Renal cortex interstitium (tissue), 11 donors: ENCODE measurements around the gene RAB3B. TPM values are rescaled to one million over a fixed set of nuclear protein-coding genes. Genes with fewer than 3 reads are reported as not detected.
"Not testable (repeated sequence)": the region's sequence is repeated elsewhere in the genome, so short reads cannot be mapped to it uniquely, and the experiment has no call there.

Source experiments
- DNase-seq, 11 donors: peaks; one replicate each; pipeline ENCODE4 v3.0.0-alpha.2; 2013; ENCODE audit warnings: low read depth in 9 of 11, low spot score in 4 of 11; ENCODE audit errors: extremely low read depth in 1 of 11
- polyA plus RNA-seq, 3 donors: library from polyadenylated mRNA; unstranded; fragments of 120-200 nt; gene quantifications; one replicate each; pipeline ENCODE4 v1.2.1, GENCODE V29; 2013; ENCODE audit not compliant: insufficient read length in 3 of 3

RAB3B gene
- polyA plus RNA-seq, 3 donors: 5.0 to 6.1 (median 5.4) TPM

DNA sequence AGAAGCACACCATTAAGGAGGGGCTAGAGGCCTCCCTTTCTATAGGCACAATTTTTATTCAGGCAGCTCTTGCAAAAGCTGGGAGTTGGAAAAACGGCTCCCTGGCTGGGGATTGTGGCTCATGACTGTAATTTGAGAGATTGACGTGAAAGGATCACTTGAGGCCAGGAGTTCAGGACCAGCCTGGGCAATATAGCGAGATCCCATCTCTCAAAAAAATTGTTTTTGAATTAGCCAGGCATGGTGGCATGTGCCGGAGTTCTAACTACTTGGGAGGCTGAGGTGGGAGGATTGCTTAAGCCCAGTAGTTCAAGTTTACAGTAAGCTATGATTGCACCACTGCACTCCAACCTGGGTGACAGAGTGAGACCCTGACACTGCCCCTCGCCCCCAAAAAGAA lies 88.0 kb downstream of the RAB3B start:
- no peak for DNase-seq

DNA sequence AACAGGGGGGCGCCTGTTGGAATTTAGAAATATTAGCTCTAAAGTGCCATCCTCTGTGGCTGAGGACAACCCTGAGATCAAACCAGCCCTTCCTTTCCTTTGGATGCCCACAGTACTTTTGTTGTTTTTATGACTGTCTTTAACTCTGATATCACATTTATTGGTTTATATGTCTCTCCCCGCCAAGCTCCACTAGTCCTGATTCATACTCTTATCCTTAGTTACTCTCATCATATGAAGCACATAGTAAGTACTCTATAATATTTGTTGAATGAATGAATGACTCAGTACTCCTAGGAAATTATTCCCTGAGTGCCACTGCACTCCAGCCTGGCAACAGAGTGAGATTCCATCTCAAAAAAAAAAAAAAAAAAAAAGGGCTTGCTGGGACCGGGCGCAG lies 89.3 kb downstream of the RAB3B start:
- DNase-seq: no peak

DNA sequence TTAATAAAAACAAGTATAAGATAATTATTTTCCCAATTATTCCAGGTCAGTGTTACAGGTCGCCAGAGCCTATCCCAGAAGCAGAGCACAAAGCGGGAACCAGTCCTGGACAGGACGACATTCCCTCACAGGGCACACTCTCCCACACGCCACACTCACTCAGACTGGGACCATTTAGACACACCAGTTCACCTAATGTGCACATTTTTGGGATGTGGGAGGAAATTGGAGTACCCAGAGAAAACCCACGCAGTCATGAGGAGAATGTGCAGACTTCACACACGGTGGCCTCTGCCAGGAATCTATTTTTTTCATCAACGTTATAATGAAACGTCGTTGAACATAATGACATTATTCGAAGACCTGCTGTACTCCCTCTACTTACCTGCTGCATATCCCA lies 91.5 kb downstream of the RAB3B start:
- DNase-seq: no peak

DNA sequence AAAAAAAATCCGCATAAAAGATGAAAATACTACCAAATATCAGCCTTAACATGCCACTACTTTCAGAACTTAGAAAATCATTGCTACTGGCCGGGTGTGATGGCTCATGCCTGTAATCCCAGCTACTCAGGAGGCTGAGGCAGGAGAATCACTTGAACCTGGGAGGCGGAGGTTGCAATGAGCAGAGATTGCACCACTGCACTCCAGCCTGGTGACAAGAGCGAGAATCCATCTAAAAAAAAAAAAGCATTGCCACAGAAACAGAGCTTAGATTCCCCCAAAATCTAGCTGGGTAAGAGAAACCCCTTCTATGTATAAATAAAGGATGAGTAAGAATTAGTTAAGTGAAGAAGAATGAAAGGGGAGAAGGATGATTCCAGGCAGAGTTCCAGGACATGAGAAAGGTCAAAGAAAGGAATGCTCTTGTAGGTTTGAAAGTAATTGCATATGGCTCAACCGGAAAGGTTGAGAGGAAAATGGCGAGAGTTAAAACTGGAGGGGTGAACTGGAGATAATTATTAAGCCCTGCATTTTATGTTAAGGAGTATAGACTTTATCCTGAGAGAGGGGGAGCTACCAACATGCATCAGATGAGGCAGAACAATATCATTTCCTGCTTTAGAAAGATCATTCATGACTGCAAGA lies 92.3 kb downstream of the RAB3B start:
- no peak for DNase-seq

DNA sequence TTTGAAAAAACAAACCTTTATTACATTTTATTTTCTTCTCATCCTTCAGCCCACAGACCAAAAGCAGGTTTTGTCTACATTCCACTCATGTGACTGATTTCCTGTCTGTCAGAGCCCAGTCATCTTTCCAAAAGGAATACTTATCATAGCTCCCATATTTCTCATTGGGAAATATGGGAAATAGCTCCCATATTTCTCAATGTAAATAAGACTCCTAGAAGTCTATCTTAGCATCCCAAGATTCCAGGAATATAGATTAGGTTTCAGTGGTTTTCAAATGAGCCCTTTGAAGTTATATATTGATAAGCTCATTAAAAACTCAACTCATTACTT lies 92.8 kb downstream of the RAB3B start:
- DNase-seq: no peak

DNA sequence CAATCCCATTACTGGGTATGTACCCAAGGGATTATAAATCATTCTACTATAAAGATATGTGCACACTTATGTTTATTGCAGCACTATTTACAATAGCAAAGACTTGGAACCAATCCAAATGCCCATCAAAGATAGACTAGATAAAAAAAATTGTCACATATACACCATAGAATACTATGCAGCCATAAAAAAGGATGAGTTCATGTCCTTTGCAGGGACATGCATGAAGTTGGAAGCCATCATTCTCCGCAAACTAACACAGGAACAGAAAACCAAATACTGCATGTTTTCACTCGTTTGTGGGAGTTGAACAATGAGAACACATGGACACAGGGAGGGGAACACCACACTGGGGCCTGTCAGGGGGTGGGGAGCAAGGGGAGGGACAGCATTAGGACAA lies 95.8 kb downstream of the RAB3B start:
- not testable (repeated sequence) for DNase-seq

DNA sequence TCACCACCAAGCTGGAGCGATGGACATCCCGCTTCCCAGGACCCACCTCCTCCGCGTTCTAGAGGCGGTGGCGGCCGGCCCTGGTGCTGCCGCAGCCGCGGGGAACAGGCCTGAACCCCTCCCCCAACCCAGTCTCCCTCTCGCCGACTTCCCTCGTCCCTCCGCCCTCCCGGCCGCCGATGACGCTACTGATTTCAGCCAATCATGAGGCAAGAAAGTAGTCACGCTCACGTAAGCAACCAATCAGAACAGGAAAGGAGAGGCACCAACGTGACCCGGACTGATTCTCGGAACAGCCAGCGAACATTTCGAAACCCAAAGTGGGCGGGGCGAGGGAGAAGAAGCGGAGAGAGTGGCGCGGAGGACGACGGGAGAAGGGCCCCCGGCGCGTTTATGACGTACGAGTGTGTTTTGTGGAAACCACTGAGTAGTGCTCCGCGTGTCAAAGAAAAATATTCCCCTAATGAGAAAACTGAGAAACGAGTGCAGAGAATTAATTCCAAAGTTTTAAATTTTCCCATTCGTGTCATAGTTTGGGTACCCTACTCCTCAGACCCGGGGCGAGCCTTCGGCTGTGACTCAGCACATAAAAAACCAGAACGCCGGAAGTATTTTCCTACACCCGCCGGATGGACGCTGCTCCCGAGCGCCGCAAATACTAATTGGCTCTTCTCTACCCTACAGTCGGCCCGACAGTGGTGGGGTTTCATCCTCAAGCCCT lies 111.7 kb downstream of the RAB3B start, which contains the start of gene NRDC:
TSS of gene NRDC (minus strand) at position 112 of the 721 bp plus-strand sequence. CDS start 112 bp downstream, outside the sequence.
- DNase-seq: peak; percentile 99 to 100 (median 100)

DNA sequence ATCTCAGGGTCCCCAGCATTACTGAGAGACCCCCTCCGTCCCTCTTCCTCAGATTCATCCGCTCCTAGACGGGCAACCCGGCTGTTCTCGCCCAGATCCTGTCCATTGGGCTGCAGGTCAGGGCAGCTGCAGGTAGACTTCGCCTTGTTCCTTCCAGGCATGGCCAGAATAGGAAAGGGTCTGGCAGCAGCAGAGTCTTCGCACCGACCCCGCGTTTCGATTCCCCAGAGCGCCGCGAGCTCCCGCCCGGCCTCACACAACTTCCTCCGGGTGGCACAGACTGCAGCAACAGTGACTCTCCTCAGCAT lies 112.2 kb downstream of the RAB3B start:
- DNase-seq: peak in 2 of 11 donors; percentile 15 to 22

DNA sequence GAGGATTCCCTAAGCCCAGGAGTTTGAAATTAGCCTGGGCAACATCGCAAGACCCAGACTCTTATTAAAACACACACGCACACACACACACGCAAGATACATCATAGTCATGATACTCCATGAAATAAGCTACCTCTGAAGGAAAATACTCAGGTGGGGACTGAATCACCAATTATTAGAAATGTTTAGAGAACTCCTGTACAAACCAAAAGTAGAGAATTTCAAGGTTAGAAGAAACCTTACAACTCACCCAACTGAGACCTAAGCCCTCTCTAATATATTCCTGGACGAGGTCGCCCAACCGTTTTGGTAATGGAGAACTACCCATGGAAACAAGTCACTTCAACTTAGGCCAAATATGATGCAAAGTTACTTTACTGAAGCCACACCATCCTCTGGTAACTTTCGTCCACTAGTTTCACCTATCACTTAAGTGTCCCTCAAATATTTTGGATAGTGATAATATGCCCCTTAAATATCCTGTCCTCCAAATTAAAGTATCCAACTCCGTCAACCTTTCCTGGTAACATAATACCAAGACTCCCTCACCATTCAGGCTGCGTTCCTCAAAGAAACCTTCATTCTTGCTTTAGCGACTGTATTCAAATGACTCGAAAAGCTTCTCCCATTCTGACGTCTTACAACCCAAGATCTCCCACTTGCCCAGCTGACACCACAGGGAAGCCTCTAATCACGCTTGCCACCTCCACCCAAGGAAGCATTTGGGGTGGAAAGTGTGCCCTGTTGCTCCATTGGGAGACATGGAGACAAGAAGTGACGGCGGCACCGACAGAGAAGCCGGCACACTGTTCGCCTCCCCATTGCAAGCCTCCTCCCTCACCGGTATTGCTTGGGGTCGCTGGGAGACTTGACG lies 112.8 kb downstream of the RAB3B start:
- DNase-seq: peak in 6 of 11 donors; percentile 4 to 19 (median 15)

DNA sequence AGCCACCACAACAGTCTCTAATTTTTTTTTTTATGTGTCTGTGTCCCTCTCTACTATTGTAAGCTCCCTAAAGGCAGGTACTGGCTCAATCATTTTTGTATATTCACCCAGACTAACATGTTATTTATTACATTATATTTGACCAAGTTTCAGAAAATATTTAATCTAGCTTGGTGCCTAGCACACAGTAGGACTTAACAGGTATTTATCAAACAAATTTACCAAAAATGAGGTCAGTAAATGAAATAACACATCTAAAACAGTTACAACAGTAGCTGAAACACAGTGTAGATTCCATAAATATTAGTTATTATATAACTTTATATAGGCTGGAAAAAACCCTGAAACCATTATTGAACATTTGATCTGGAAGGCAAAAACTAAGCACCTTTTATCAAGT lies 114.7 kb downstream of the RAB3B start:
- DNase-seq: no peak

DNA sequence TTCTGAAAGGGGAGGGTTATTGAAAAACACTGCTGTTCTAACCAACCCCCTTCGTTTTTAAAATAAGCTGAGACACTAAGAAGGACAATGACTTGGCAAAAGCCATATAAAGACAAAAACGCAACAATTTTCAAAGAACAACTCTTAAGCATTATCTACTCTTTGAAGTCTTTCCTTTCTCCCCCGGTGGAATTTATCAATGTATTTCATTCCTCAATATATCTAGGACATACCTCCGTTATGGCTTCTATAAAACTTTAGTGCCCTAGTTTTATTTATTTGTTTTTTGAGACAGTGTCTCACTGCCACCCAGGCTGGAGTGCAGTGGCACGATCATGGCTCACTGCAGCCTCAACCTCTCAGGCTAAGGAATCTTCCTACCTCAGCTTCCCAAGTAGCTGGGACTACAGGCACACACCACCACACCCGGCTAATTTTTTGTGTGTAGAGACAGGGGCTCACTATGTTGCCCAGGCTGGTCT lies 115.2 kb downstream of the RAB3B start:
- DNase-seq: no peak

DNA sequence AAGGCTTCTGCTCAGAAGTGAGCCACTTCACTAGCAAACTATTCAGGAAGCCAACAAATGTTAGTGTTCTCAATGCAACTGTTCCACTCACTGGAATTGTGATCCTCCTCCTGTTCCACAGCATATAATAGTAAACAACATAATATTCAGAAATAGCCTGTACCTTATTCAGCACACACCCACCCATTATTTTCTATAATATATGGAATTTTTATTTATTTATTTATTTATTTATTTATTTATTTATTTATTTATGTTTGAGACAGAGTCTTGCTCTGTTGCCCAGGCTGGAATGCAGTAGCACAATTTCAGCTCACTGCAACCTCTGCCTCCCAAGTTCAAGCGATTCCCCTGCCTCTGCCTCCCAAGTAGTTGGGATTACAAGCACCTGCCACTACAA lies 117.2 kb downstream of the RAB3B start:
- not testable (repeated sequence) for DNase-seq

DNA sequence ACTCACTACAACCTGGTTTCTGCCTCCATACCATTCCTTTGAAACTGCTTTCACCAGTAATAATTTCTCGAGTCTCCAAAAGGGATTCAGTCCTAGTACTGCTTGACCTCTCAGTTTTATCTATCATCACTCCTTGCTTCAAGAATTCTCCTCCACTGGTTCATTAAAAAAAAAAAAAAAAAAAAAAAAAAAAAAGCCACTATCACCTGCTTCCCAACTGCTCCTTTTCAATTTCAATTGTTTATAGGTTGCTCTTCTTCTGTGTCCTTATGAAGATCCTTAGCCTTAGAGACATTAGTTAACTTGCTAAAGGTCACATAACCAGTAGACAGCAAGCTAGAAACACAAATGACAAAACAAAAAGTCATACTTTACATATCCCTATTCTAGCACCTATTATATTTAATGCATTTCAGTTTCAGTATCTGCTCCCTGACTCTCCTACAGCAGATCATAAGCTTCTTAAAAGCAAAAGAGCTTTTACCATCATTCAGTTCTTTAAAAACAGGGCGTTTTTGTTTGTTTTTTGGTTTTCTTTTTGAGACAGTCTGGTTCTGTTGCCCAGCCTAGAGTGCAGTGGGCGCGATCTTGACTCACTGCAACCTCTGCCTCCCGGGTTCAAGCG lies 119.0 kb downstream of the RAB3B start:
- DNase-seq: no peak

DNA sequence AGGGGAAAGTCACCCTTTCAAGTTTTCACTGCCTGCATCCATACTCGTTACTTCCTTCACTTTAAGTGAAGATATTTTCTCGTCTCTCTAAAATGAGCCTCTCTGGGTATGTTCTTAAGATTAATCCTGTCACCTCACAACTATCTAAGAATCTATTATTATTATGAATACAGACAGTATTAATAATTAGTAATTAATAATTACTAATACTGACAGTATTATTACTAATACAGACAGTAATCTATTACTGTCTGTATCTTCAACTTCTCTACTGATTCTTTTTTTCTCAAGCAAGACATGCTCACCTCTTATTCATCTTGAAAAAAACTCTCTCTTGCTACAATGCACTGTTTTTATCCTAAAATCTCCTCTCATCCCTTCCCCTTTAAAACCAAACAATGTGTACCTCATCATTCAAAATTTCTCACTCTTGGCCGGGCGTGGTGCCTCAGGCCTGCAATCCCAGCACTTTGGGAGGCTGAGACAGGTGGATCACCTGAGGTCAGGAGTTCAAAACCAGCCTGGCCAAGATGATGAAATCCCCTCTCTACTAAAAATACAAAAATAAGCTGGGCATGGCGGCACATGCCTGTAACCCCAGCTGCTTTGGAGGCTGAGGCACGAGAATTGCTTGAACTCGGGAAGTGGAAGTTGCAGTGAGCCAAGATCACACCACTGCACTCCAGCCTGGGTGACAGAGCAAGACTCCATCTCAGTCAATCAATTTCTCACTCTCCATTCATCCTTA lies 119.7 kb downstream of the RAB3B start:
- DNase-seq: no peak

DNA sequence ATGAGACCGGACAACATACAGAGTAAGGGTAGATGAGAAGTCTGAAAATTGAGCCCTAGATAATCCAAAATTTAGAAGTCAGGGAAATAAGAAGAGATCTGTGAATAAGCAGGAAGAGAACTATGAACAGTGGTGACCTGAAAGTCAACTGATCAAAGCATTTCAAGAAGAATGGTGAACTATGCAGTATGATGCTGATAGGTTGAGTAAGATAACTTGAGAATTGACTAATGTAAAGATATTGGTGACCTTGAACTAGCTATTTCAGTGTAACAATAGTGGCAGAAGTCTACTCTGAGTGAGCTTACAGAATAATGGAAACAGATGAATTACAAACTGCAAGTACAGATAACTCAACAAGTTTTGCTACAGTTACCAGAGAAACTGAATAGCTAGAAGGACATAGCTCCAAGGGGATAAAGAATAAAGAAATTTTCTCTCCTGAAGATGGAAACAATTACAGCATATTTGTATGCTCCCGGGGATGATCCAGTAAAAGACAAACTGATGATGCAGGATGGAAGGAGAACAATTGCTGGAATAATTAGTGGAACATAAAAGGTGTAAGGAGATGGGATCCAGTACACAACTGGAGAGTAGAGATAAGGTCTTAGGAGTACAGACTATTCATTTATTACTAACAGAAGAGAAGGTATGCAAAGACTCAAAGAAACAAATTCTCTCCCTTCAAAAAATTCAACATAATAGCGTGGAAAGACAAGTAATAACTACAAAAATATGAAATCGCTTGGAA lies 122.8 kb downstream of the RAB3B start:
- DNase-seq: no peak

DNA sequence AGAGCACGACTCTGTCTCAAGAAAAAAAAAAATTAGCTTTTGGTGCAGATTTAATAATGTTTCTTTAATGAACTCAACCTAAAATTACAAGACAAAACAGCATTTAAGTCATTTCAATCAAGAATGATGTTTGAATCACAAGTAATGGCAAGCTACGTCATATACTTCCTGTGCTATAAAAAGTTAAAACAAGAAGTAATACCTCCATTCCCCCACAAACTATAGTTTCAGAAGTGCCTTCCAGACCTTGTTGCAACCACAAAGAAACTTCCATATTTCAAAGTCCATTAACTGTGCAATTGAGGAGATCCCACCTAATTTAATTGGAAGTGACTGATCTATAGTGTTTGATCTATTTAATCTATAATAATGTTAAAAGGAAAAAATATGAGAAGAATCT lies 127.1 kb downstream of the RAB3B start:
- DNase-seq: no peak

DNA sequence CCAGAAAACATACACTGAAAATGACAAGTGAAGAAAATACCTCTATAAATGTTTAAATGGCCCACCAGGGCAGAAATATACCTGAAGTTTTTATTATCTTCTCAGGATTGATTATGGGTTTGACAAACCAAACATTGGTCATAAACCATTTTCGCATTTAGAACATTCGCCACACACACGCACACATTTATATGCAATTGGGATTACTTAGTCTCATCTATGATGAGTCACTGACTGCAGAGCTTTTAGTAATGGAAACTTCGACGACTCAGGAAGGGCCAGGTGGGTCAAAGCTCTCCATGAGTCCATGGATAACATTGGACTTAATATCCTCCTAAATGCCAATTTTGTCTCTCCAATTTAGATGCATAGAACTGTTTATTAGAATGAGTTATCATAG lies 128.8 kb downstream of the RAB3B start:
- DNase-seq: no peak

DNA sequence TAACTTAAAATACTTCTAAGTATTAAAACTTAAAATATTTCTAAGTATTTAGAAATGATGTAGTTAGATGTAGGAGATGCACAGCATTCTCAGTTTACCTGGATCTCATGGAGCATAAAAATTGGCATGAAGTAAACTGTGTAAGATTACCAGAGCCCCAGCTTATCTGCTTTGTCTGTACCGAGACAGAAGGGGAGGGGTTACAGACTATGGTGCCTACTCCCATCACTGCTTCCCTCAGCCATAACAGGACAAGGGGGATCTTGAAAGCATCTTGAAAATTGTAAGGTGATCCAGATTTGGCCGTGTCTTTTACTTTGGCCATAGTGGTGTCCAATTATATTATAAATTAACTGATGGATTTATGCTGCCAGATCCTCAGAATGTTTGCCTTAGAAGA lies 130.8 kb downstream of the RAB3B start:
- DNase-seq: no peak
